K562 (cell line): ENCODE results near the gene CCDC32. TPM values are rescaled to one million over a fixed set of nuclear protein-coding genes. Genes with fewer than 3 reads are reported as not detected.

ENCODE experiments used
- CCNT2 ChIP-seq: IDR thresholded peaks from 2 replicates; pipeline ENCODE4 v1.6.1; 2011; ENCODE audit warnings: borderline replicate concordance, low read depth, mild to moderate bottlenecking, moderate library complexity, mixed read lengths, low read length; ENCODE audit not compliant: insufficient read length; ENCODE audit errors: extremely low read depth
- CHD1 ChIP-seq: fragments of 200-600 bp; sonication (generic); IDR thresholded peaks from one replicate; pipeline ENCODE4 v1.6.1; 2012; ENCODE audit warnings: mild to moderate bottlenecking, moderate library complexity, low read length, inconsistent platforms
- GTF3C2 ChIP-seq: IDR thresholded peaks from 3 replicates; pipeline ENCODE4 v1.6.1; 2011; ENCODE audit warnings: borderline replicate concordance, mild to moderate bottlenecking, moderate library complexity; ENCODE audit not compliant: insufficient read length; ENCODE audit errors: extremely low read depth
- KLF1 ChIP-seq: fragments of 450-650 bp; IDR thresholded peaks from 2 replicates; pipeline ENCODE4 v1.6.1; 2016; ENCODE audit warnings: missing genetic modification characterization, missing compliant biosample characterization
- NCOA2 ChIP-seq, 2 experiments: fragments of 450-650 bp; IDR thresholded peaks; 2 replicates each; pipeline ENCODE4 v1.6.1; 2018; ENCODE audit warnings: mild to moderate bottlenecking in 2 of 2, moderate library complexity in 1 of 2; ENCODE audit not compliant: partially characterized antibody in 2 of 2
- PCBP1 ChIP-seq: fragments of 200-400 bp; formaldehyde crosslinking; IDR thresholded peaks from 2 replicates; pipeline ENCODE4 v1.6.1; 2018; ENCODE audit warnings: mild to moderate bottlenecking, low read depth, low read length; ENCODE audit not compliant: poor library complexity, severe bottlenecking
- POLR3A ChIP-seq: IDR thresholded peaks from 2 replicates; pipeline ENCODE4 v1.6.1; 2011; ENCODE audit warnings: borderline replicate concordance, mild to moderate bottlenecking, moderate library complexity; ENCODE audit not compliant: insufficient read length, insufficient read depth; ENCODE audit errors: extremely low read depth
- PTRF ChIP-seq: fragments of 450-650 bp; IDR thresholded peaks from 2 replicates; pipeline ENCODE4 v1.6.1; 2016; ENCODE audit warnings: mild to moderate bottlenecking, missing genetic modification characterization, missing compliant biosample characterization
- PTTG1 ChIP-seq: fragments of 450-650 bp; IDR thresholded peaks from 2 replicates; pipeline ENCODE4 v1.6.1; 2016; ENCODE audit warnings: low read depth, mild to moderate bottlenecking, missing genetic modification characterization, missing compliant biosample characterization
- SNAPC5 ChIP-seq: fragments of 250-450 bp; sonication (Bioruptor Pico); IDR thresholded peaks from 2 replicates; pipeline ENCODE4 v1.8.0; 2021; ENCODE audit warnings: moderate library complexity, mild to moderate bottlenecking, inconsistent platforms
- TAF1 ChIP-seq: IDR thresholded peaks from 2 replicates; pipeline ENCODE4 v1.6.1; 2011; ENCODE audit warnings: mild to moderate bottlenecking, low read length, moderate library complexity; ENCODE audit not compliant: insufficient read depth, control insufficient read depth, severe bottlenecking; ENCODE audit errors: extremely low read depth
- U2AF2 ChIP-seq: fragments of 200-400 bp; formaldehyde crosslinking; optimal IDR thresholded peaks from 2 replicates; pipeline ENCODE3; 2017; ENCODE audit warnings: low read depth, mild to moderate bottlenecking, low read length
- XRCC4 ChIP-seq: IDR thresholded peaks from one replicate; pipeline ENCODE4 v1.6.1; 2011; ENCODE audit not compliant: insufficient read depth, insufficient read length; ENCODE audit errors: extremely low read depth
- ZFX ChIP-seq: sonication (generic); formaldehyde crosslinking; IDR thresholded peaks from 2 replicates; pipeline ENCODE4 v1.8.0; 2022; ENCODE audit warnings: mild to moderate bottlenecking, missing genetic modification reagents, moderate library complexity
- ZNF174 ChIP-seq: fragments of 250-450 bp; sonication (Bioruptor Pico); IDR thresholded peaks from 2 replicates; pipeline ENCODE4 v1.4.0; 2020; ENCODE audit warnings: mild to moderate bottlenecking
- ZNF644 ChIP-seq: fragments of 200-800 bp; sonication (Bioruptor generic); IDR thresholded peaks from 2 replicates; pipeline ENCODE4 v1.6.1; 2016; ENCODE audit warnings: low read depth, missing genetic modification characterization, missing compliant biosample characterization
- polyA plus RNA-seq, 8 experiments: library from polyadenylated mRNA; depleted of rRNA in 4 of 8; stranded (reverse) in 5 of 8; unstranded in 3 of 8; fragments of >200 nt; fragmentation: Nextera tagmentation in 2 of 8; fragmentation: Illumina TruSeq in 1 of 8; extraction: Ambion mirVana in 2 of 8; extraction: Trizol in 1 of 8; gene quantifications; 2 replicates each; pipeline versions ENCODE4 v1.2.1 to v1.2.3, GENCODE V29; 2011 to 2014; ENCODE audit warnings: inconsistent platforms in 1 of 8, missing spikeins in 1 of 8
- total RNA-seq, 7 experiments: library from RNA; depleted of rRNA in 6 of 7; stranded (reverse); fragments of >200 nt in 6 of 7; fragmentation: Illumina TruSeq in 2 of 7; extraction: Trizol in 2 of 7; gene quantifications; 2 replicates each; pipeline versions ENCODE4 v1.2.1 to v1.2.3, GENCODE V29; 2011 to 2021; ENCODE audit warnings: low replicate concordance in 1 of 7
- TF ChIP-seq, protein P1 (sequence below): fragments of 450-650 bp; IDR thresholded peaks from 2 replicates; pipeline ENCODE4 v1.6.1; 2016; ENCODE audit warnings: antibody characterized with exemption
- TF ChIP-seq, protein P2 (sequence below), 2 experiments: fragments of 250-450 bp in 1 of 2; fragments of 450-650 bp in 1 of 2; sonication (Bioruptor Pico) in 1 of 2; IDR thresholded peaks; 2 replicates each; pipeline versions ENCODE4 v1.6.1 to v1.8.0; 2016 to 2021; ENCODE audit warnings: mild to moderate bottlenecking in 2 of 2, moderate library complexity in 2 of 2, missing compliant biosample characterization in 1 of 2, missing genetic modification characterization in 1 of 2
- TF ChIP-seq, protein P3 (sequence below), 2 experiments: fragments of 450-650 bp; IDR thresholded peaks; 2 replicates each; pipeline ENCODE4 v1.6.1; 2016

Gene CCDC32
- total and polyA plus RNA-seq, 9 of the 15 experiments (the other 6 are each of a cell fraction or from before 2014, with no cell fraction given) = 22.2 to 94.8 (median 37.1) TPM

GRCh38 chr15:40593588-40594428 lies 29.0 kb upstream of the CCDC32 start, which contains the start of gene KNL1 (continued):
- TF ChIP-seq, protein P1, sequence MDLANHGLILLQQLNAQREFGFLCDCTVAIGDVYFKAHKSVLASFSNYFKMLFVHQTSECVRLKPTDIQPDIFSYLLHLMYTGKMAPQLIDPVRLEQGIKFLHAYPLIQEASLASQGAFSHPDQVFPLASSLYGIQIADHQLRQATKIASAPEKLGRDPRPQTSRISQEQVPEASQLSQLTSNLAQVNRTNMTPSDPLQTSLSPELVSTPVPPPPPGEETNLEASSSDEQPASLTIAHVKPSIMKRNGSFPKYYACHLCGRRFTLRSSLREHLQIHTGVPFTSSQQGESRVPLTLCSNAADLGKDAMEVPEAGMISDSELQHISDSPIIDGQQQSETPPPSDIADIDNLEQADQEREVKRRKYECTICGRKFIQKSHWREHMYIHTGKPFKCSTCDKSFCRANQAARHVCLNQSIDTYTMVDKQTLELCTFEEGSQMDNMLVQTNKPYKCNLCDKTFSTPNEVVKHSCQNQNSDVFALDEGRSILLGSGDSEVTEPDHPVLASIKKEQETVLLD = peak; percentile 94
- TF ChIP-seq POLR3A (peak; percentile 89), PCBP1 (no peak), ZNF644 (tag) (peak; percentile 82; the same call in 1 of the 2 replicates), SNAPC5 (no peak), GTF3C2 (peak; percentile 89), PTTG1 (no peak), NCOA2 (IDR thresholded peaks at IDR 0.05; ENCODE audit: partially characterized antibody in 2 of 2) (peak; percentile 86 to 88), ZFX (no peak), CHD1 (no peak), PTRF (no peak), XRCC4 (no peak), TAF1 (peak; percentile 85), U2AF2 (no peak), ZNF174 (0 out of 2 replicates have a peak, but pooled peaks have one; percentile 6), KLF1 (tag) (no peak), CCNT2 (no peak)
- TF ChIP-seq, protein P2, sequence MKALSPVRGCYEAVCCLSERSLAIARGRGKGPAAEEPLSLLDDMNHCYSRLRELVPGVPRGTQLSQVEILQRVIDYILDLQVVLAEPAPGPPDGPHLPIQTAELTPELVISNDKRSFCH (CRISPR knock-in tag; IDR thresholded peaks at IDR 0.05) = no peak
- TF ChIP-seq, protein P2 (tag; IDR thresholded peaks at IDR 0.05) = peak; percentile 71
- TF ChIP-seq, protein P3, sequence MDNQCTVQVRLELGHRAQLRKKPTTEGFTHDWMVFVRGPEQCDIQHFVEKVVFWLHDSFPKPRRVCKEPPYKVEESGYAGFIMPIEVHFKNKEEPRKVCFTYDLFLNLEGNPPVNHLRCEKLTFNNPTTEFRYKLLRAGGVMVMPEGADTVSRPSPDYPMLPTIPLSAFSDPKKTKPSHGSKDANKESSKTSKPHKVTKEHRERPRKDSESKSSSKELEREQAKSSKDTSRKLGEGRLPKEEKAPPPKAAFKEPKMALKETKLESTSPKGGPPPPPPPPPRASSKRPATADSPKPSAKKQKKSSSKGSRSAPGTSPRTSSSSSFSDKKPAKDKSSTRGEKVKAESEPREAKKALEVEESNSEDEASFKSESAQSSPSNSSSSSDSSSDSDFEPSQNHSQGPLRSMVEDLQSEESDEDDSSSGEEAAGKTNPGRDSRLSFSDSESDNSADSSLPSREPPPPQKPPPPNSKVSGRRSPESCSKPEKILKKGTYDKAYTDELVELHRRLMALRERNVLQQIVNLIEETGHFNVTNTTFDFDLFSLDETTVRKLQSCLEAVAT (IDR thresholded peaks at IDR 0.05) = 0 out of 4 replicates have a peak, but pooled peaks of 1 of the 2 experiments have one; percentile 17
